SH-SY5Y (cell line): ENCODE results near the gene CYP51A1.

Source experiments
- GATA2 ChIP-seq: IDR thresholded peaks from 2 replicates; pipeline ENCODE4 v1.6.1; 2011; ENCODE audit warnings: mild to moderate bottlenecking, low read depth, low read length
- GATA3 ChIP-seq: IDR thresholded peaks from 2 replicates; pipeline ENCODE4 v1.6.1; 2011; ENCODE audit warnings: low read depth, mild to moderate bottlenecking, low read length, moderate library complexity

DNA sequence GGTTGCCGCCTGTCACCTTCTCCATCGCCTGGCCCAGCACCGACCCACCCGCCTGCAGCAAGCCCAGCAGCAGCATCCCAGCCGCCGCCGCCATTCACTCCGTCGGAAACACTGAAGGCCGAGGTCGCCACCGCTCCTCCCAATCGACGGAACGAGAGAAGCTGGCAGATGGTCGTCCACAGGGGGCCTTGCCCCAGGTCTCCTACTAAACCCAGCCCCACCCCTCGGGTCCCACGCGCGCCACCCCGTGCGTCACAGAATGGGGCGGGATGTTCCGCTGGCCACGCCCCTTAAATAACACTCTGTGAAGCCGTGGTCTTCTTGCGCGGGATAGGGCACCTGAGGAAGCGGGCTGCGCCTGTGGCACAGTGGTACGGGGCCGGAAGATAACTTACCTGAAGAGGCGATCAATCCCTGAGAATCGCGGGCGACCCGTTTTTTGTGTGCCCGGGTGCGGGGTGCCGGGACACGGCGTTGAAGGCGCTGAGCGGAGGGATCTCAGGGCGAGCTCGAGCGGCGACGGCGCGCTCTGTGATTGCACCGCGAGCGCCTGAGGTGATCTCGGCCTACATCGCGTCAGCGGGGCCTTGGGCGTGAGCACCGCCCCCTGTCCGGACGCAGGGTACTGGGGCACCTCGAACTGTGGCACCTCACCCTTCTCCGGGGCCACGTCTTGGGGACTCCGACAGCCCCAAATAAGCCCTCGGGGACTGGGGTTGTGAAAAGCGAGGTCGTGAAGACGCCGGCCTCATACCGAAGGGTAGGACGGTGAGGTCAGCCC is at the start of gene CYP51A1:
- TF ChIP-seq GATA2 = no peak
- no peak for TF ChIP-seq GATA3
